Measurements from ENCODE around the gene PTPRG.

Gene PTPRG

GRCh38 chr3:62246985-62247384 lies 685.6 kb downstream of the PTPRG start:
- Histone ChIP-seq H3K27ac (no peak overlapping the region), H3K4me2 (no peak overlapping the region), H3K27me3 (no peaks in the 10 kb centered on the region), H3K36me3 (peaks cover 0 to 27% (median 0%) of the 10 kb centered on the region in 11 experiments; a peak in 4 of 22 replicates), H3K9ac (no peak overlapping the region), H3K4me1 (peaks cover 0 to 17% (median 0%) of the 10 kb centered on the region in 10 experiments; a peak in 2 of 20 replicates), H3K9me3 (replicated peaks in 1 of 11) (no peaks in the 10 kb centered on the region), H3K4me3 (no peak overlapping the region), H4K20me1 (no peaks in the 10 kb centered on the region)
- TF ChIP-seq Cebpa-rat (IDR thresholded peaks at IDR 0.05), result no peak

- Histone ChIP-seq H3K27me3 (no peaks in the 10 kb centered on the region), H3K4me2 (no peak overlapping the region), H3K9ac (no peak overlapping the region), H3K9me3 (replicated peaks in 1 of 11) (no peaks in the 10 kb centered on the region), H3K36me3 (peaks cover 0 to 23% (median 0%) of the 10 kb centered on the region in 11 experiments; a peak in 4 of 22 replicates), H3K4me1 (peaks cover 0 to 13% (median 0%) of the 10 kb centered on the region in 10 experiments; a peak in 2 of 20 replicates), H3K27ac (no peak overlapping the region), H3K4me3 (no peak overlapping the region), H4K20me1 (no peaks in the 10 kb centered on the region)
- no peak for TF ChIP-seq Cebpa-rat (IDR thresholded peaks at IDR 0.05)
These were observed 687.5 kb downstream of the PTPRG start for GRCh38 chr3:62248734-62249483.

GRCh38 chr3:62249484-62249776 lies 688.1 kb downstream of the PTPRG start:
- Histone ChIP-seq H3K27me3 (no peaks in the 10 kb centered on the region), H3K9me3 (replicated peaks in 1 of 11) (no peaks in the 10 kb centered on the region), H3K27ac (no peak overlapping the region), H3K4me2 (no peak overlapping the region), H3K4me1 (peaks cover 0 to 8% (median 0%) of the 10 kb centered on the region in 10 experiments; a peak in 2 of 20 replicates), H3K9ac (no peak overlapping the region), H3K4me3 (no peak overlapping the region), H4K20me1 (no peaks in the 10 kb centered on the region), H3K36me3 (peaks cover 0 to 20% (median 0%) of the 10 kb centered on the region in 11 experiments; a peak in 4 of 22 replicates)
- no peak for TF ChIP-seq Cebpa-rat (IDR thresholded peaks at IDR 0.05)

GRCh38 chr3:62249855-62250543 lies 688.6 kb downstream of the PTPRG start:
- no peak for TF ChIP-seq Cebpa-rat (IDR thresholded peaks at IDR 0.05)
- H4K20me1 ChIP-seq, result no peaks in the 10 kb centered on the region

GRCh38 chr3:62252438-62253157 lies 691.2 kb downstream of the PTPRG start:
- Histone ChIP-seq H3K4me2 (no peak overlapping the region), H3K27me3 (no peaks in the 10 kb centered on the region), H3K27ac (no peak overlapping the region), H4K20me1 (no peaks in the 10 kb centered on the region), H3K9ac (no peak overlapping the region), H3K9me3 (replicated peaks in 1 of 11) (no peaks in the 10 kb centered on the region), H3K36me3 (peaks cover 0 to 36% (median 7%) of the 10 kb centered on the region in 11 experiments; a peak in 8 of 22 replicates), H3K4me1 (no peaks in the 10 kb centered on the region), H3K4me3 (no peak overlapping the region)
- TF ChIP-seq Cebpa-rat (IDR thresholded peaks at IDR 0.05), result no peak

More at GRCh38 chr3:62249855-62250543, 688.6 kb downstream of the PTPRG start:
- H3K9ac ChIP-seq, result no peak overlapping the region
- H3K9me3 ChIP-seq (replicated peaks in 1 of 11), result no peaks in the 10 kb centered on the region
- no peak overlapping the region for H3K4me2 ChIP-seq
- no peak overlapping the region for H3K27ac ChIP-seq
- peaks cover 0 to 20% (median 0%) of the 10 kb centered on the region in 11 experiments; a peak in 3 of 22 replicates for H3K36me3 ChIP-seq
- H3K4me3 ChIP-seq, result no peak overlapping the region
- H3K27me3 ChIP-seq, result no peaks in the 10 kb centered on the region
- peaks cover 0 to 2% (median 0%) of the 10 kb centered on the region in 10 experiments; a peak in 2 of 20 replicates for H3K4me1 ChIP-seq

GRCh38 chr3:62253971-62254370 lies 692.6 kb downstream of the PTPRG start:
- TF ChIP-seq Cebpa-rat (IDR thresholded peaks at IDR 0.05), result no peak
- Histone ChIP-seq H3K9me3 (replicated peaks in 1 of 11) (no peaks in the 10 kb centered on the region), H3K4me2 (no peak overlapping the region), H3K4me3 (no peak overlapping the region), H3K27ac (no peak overlapping the region), H3K4me1 (no peaks in the 10 kb centered on the region), H3K27me3 (no peaks in the 10 kb centered on the region), H3K9ac (no peak overlapping the region), H4K20me1 (no peaks in the 10 kb centered on the region), H3K36me3 (peaks cover 0 to 40% (median 7%) of the 10 kb centered on the region in 11 experiments; a peak in 8 of 22 replicates)

- Histone ChIP-seq H3K9me3 (replicated peaks in 1 of 11) (no peaks in the 10 kb centered on the region), H3K4me1 (no peaks in the 10 kb centered on the region), H3K27me3 (no peaks in the 10 kb centered on the region), H3K9ac (no peak overlapping the region), H3K4me2 (no peak overlapping the region), H3K36me3 (peaks cover 0 to 37% (median 7%) of the 10 kb centered on the region in 11 experiments; a peak in 8 of 22 replicates), H3K4me3 (no peak overlapping the region), H3K27ac (no peak overlapping the region), H4K20me1 (no peaks in the 10 kb centered on the region)
- TF ChIP-seq Cebpa-rat (IDR thresholded peaks at IDR 0.05), result no peak
These were observed 694.4 kb downstream of the PTPRG start for GRCh38 chr3:62255758-62256157.

- Histone ChIP-seq H3K4me1 (no peaks in the 10 kb centered on the region), H3K4me2 (no peak overlapping the region), H3K36me3 (peaks cover 6 to 57% (median 22%) of the 10 kb centered on the region in 11 experiments; a peak in 17 of 22 replicates), H3K27me3 (no peaks in the 10 kb centered on the region), H3K9me3 (replicated peaks in 1 of 11) (peaks cover 0 to 7% (median 0%) of the 10 kb centered on the region in 11 experiments; a peak in 3 of 22 replicates), H3K9ac (no peak overlapping the region), H3K4me3 (no peak overlapping the region), H3K27ac (no peak overlapping the region), H4K20me1 (no peaks in the 10 kb centered on the region)
- no peak for TF ChIP-seq Cebpa-rat (IDR thresholded peaks at IDR 0.05)
These were observed 698.6 kb downstream of the PTPRG start for GRCh38 chr3:62259924-62260323.

GRCh38 chr3:62260655-62261054 lies 699.3 kb downstream of the PTPRG start:
- Histone ChIP-seq H3K4me2 (no peak overlapping the region), H3K9ac (no peak overlapping the region), H3K27me3 (no peaks in the 10 kb centered on the region), H3K4me3 (no peak overlapping the region), H3K36me3 (peaks cover 6 to 54% (median 22%) of the 10 kb centered on the region in 11 experiments; a peak in 17 of 22 replicates), H4K20me1 (no peaks in the 10 kb centered on the region), H3K27ac (no peak overlapping the region), H3K9me3 (replicated peaks in 1 of 11) (peaks cover 0 to 7% (median 0%) of the 10 kb centered on the region in 11 experiments; a peak in 3 of 22 replicates), H3K4me1 (no peaks in the 10 kb centered on the region)
- TF ChIP-seq Cebpa-rat (IDR thresholded peaks at IDR 0.05), result no peak

Measured in BLaER1 treated with 17β-estradiol and CSF1 and Interleukin-3, amounts not matched to agents 10 nM and 100 nM (cell line).